Measurements from ENCODE around the gene OLFM2. TPM values are rescaled to one million over a fixed set of nuclear protein-coding genes. Genes with fewer than 3 reads are reported as not detected.

OLFM2 gene
- total RNA-seq, 1 donor from 2014 or later, result 11.4 TPM

GRCh38 chr19:9878511-9879196, 57.7 kb downstream of the OLFM2 start:
- Mint-ChIP-seq H3K36me3 (no peaks in the 10 kb centered on the region), H3K9me3 (no peaks in the 10 kb centered on the region), H3K27ac (peak overlapping the region; percentile 80), H3K4me3 (no peak overlapping the region), H3K27me3 (ENCODE audit: insufficient read depth, low read depth) (no peaks in the 10 kb centered on the region), H3K4me1 (peaks cover 38% of the 10 kb centered on the region)
- Histone ChIP-seq H3K9me3 (ENCODE audit: low read depth) (no peaks in the 10 kb centered on the region), H2AFZ (replicated peaks) (no peak overlapping the region), H3K4me3 (no peak overlapping the region), H3K4me1 (peaks cover 37% of the 10 kb centered on the region), H3F3A (ENCODE audit: low read depth) (peaks cover 34% of the 10 kb centered on the region), H3K4me2 (no peak overlapping the region), H4K20me1 (ENCODE audit: low read depth) (peaks cover 3% of the 10 kb centered on the region), H3K79me2 (ENCODE audit: low read depth) (no peaks in the 10 kb centered on the region), H3K27ac (no peak overlapping the region), H3K36me3 (no peaks in the 10 kb centered on the region), H3K9ac (no peak overlapping the region), H3K27me3 (no peaks in the 10 kb centered on the region)
- TF ChIP-seq CTCF (IDR thresholded peaks at IDR 0.05) (no peak), EZH2phosphoT487 (IDR thresholded peaks at IDR 0.05) (no peak), EZH2 (IDR thresholded peaks at IDR 0.05) (no peak)
- DNase-seq (ENCODE audit: low spot score), result no peak

GRCh38 chr19:9877780-9878510, 58.4 kb downstream of the OLFM2 start:
- H2AFZ ChIP-seq (replicated peaks), result no peak overlapping the region
- no peak for TF ChIP-seq EZH2phosphoT487 (IDR thresholded peaks at IDR 0.05)
- TF ChIP-seq EZH2 (IDR thresholded peaks at IDR 0.05), result no peak
- no peak for TF ChIP-seq CTCF (IDR thresholded peaks at IDR 0.05)
- no peaks in the 10 kb centered on the region for H3K79me2 ChIP-seq (ENCODE audit: low read depth)
- no peak overlapping the region for H3K27ac Mint-ChIP-seq
- H3K4me2 ChIP-seq, result no peak overlapping the region
- no peak overlapping the region for H3K27ac ChIP-seq
- no peak overlapping the region for H3K4me3 ChIP-seq
- no peak overlapping the region for H3K9ac ChIP-seq
- no peaks in the 10 kb centered on the region for H3K36me3 Mint-ChIP-seq
- no peaks in the 10 kb centered on the region for H3K27me3 ChIP-seq
- H3F3A ChIP-seq (ENCODE audit: low read depth), result peaks cover 27% of the 10 kb centered on the region
- H3K9me3 Mint-ChIP-seq, result no peaks in the 10 kb centered on the region
- H3K36me3 ChIP-seq, result no peaks in the 10 kb centered on the region
- H3K9me3 ChIP-seq (ENCODE audit: low read depth), result no peaks in the 10 kb centered on the region
- DNase-seq (ENCODE audit: low spot score), result no peak
- peaks cover 31% of the 10 kb centered on the region for H3K4me1 Mint-ChIP-seq
- peaks cover 31% of the 10 kb centered on the region for H3K4me1 ChIP-seq
- H3K4me3 Mint-ChIP-seq, result no peak overlapping the region
- H3K27me3 Mint-ChIP-seq (ENCODE audit: insufficient read depth, low read depth), result no peaks in the 10 kb centered on the region
- H4K20me1 ChIP-seq (ENCODE audit: low read depth), result no peaks in the 10 kb centered on the region

- peak; percentile 48 for DNase-seq (ENCODE audit: low spot score)
- H3K27me3 Mint-ChIP-seq (ENCODE audit: insufficient read depth, low read depth), result no peaks in the 10 kb centered on the region
- peaks cover 22% of the 10 kb centered on the region for H3K4me1 ChIP-seq
- H3K36me3 ChIP-seq, result no peaks in the 10 kb centered on the region
- H3K4me2 ChIP-seq, result peak overlapping the region; percentile 71
- H3K4me3 Mint-ChIP-seq, result peak overlapping the region; percentile 55
- H3K9me3 Mint-ChIP-seq, result no peaks in the 10 kb centered on the region
- H2AFZ ChIP-seq (replicated peaks), result no peak overlapping the region
- H3K27ac Mint-ChIP-seq, result peak overlapping the region; percentile 93
- peaks cover 25% of the 10 kb centered on the region for H3F3A ChIP-seq (ENCODE audit: low read depth)
- H3K4me3 ChIP-seq, result peak overlapping the region; percentile 19
- no peaks in the 10 kb centered on the region for H3K9me3 ChIP-seq (ENCODE audit: low read depth)
- TF ChIP-seq CTCF (IDR thresholded peaks at IDR 0.05) (no peak), EZH2phosphoT487 (IDR thresholded peaks at IDR 0.05) (no peak), EZH2 (IDR thresholded peaks at IDR 0.05) (no peak)
- H3K4me1 Mint-ChIP-seq, result peaks cover 25% of the 10 kb centered on the region
- no peaks in the 10 kb centered on the region for H4K20me1 ChIP-seq (ENCODE audit: low read depth)
- H3K79me2 ChIP-seq (ENCODE audit: low read depth), result no peaks in the 10 kb centered on the region
- no peaks in the 10 kb centered on the region for H3K27me3 ChIP-seq
- H3K36me3 Mint-ChIP-seq, result no peaks in the 10 kb centered on the region
- H3K9ac ChIP-seq, result no peak overlapping the region
- H3K27ac ChIP-seq, result peak overlapping the region; percentile 83
These were observed 60.5 kb downstream of the OLFM2 start for GRCh38 chr19:9875796-9876195.

Data from neural progenitor cell (in vitro differentiated cells).